K562 (cell line): Measurements from ENCODE around the gene EFHB. TPM values are rescaled to one million over a fixed set of nuclear protein-coding genes. Genes with fewer than 3 reads are reported as not detected.

Experiments
- ATF3 ChIP-seq, 2 experiments: fragments of 450-650 bp in 1 of 2; sonication (generic) in 1 of 2; formaldehyde crosslinking in 1 of 2; IDR thresholded peaks in 1 of 2; conservative IDR thresholded peaks in 1 of 2; 2 replicates each; pipeline versions ENCODE4 v1.6.1 to v1.8.1; 2016 to 2023; ENCODE audit warnings: mild to moderate bottlenecking in 2 of 2, moderate library complexity in 2 of 2, inconsistent platforms in 1 of 2, missing genetic modification reagents in 1 of 2
- CREB1 ChIP-seq, 2 experiments: sonication (generic) in 1 of 2; formaldehyde crosslinking in 1 of 2; IDR thresholded peaks; 2 replicates each; pipeline versions ENCODE4 v1.6.1 to v1.8.0; 2012 to 2022; ENCODE audit warnings: inconsistent platforms in 1 of 2, mild to moderate bottlenecking in 1 of 2, missing genetic modification reagents in 1 of 2, moderate library complexity in 1 of 2
- HDGF ChIP-seq: fragments of 450-650 bp; IDR thresholded peaks from 2 replicates; pipeline ENCODE4 v1.6.1; 2016
- HEY1 ChIP-seq: fragments of 250-450 bp; sonication (Bioruptor Pico); IDR thresholded peaks from 2 replicates; pipeline ENCODE4 v1.5.0; 2020; ENCODE audit warnings: mild to moderate bottlenecking, moderate library complexity, borderline replicate concordance
- ID3 ChIP-seq, 2 experiments: fragments of 250-450 bp in 1 of 2; fragments of 450-650 bp in 1 of 2; sonication (Bioruptor Pico) in 1 of 2; IDR thresholded peaks; 2 replicates each; pipeline versions ENCODE4 v1.6.1 to v1.8.0; 2016 to 2021; ENCODE audit warnings: mild to moderate bottlenecking in 2 of 2, moderate library complexity in 2 of 2, missing compliant biosample characterization in 1 of 2, missing genetic modification characterization in 1 of 2
- KLF13 ChIP-seq: fragments of 450-650 bp; IDR thresholded peaks from 2 replicates; pipeline ENCODE4 v1.6.1; 2016; ENCODE audit warnings: missing genetic modification characterization, low read depth, mild to moderate bottlenecking, missing compliant biosample characterization, moderate library complexity, borderline replicate concordance
- NONO ChIP-seq, 2 experiments: fragments of 200-400 bp in 1 of 2; fragments of 450-650 bp in 1 of 2; formaldehyde crosslinking in 1 of 2; IDR thresholded peaks; 2 replicates each; pipeline ENCODE4 v1.6.1; 2017; ENCODE audit warnings: low read depth in 2 of 2, mild to moderate bottlenecking in 2 of 2, moderate library complexity in 2 of 2, low read length in 1 of 2
- PKNOX1 ChIP-seq: fragments of 450-650 bp; IDR thresholded peaks from 2 replicates; pipeline ENCODE4 v1.6.1; 2016
- PRDM10 ChIP-seq: fragments of 450-650 bp; IDR thresholded peaks from 2 replicates; pipeline ENCODE4 v1.6.1; 2018; ENCODE audit not compliant: partially characterized antibody
- RAD51 ChIP-seq: fragments of 450-650 bp; IDR thresholded peaks from 2 replicates; pipeline ENCODE4 v1.7.1; 2016; ENCODE audit warnings: low read depth, mild to moderate bottlenecking, borderline replicate concordance
- RFX1 ChIP-seq: fragments of 450-650 bp; IDR thresholded peaks from 2 replicates; pipeline ENCODE4 v1.6.1; 2016; ENCODE audit warnings: mild to moderate bottlenecking, moderate library complexity
- RNF2 ChIP-seq: sonication (generic); IDR thresholded peaks from 2 replicates; pipeline ENCODE4 v1.6.1; 2016
- SMARCA5 ChIP-seq: fragments of 450-650 bp; IDR thresholded peaks from 2 replicates; pipeline ENCODE4 v1.6.1; 2016
- TRIM28 ChIP-seq: fragments of 450-650 bp; IDR thresholded peaks from 2 replicates; pipeline ENCODE4 v1.6.1; 2017
- ZFP91 ChIP-seq: sonication (generic); formaldehyde crosslinking; IDR thresholded peaks from 2 replicates; pipeline ENCODE4 v1.8.0; 2022; ENCODE audit warnings: mild to moderate bottlenecking, missing genetic modification reagents
- ZNF124 ChIP-seq: sonication (generic); formaldehyde crosslinking; IDR thresholded peaks from 2 replicates; pipeline ENCODE4 v1.8.1; 2022; ENCODE audit warnings: missing genetic modification reagents
- ZNF197 ChIP-seq: fragments of 200-800 bp; sonication (Bioruptor generic); IDR thresholded peaks from 2 replicates; pipeline ENCODE4 v1.6.1; 2016; ENCODE audit warnings: low read depth, missing genetic modification characterization, missing compliant biosample characterization
- ZNF311 ChIP-seq: fragments of 250-450 bp; sonication (Bioruptor Pico); IDR thresholded peaks from 2 replicates; pipeline ENCODE4 v1.4.0; 2020; ENCODE audit warnings: mild to moderate bottlenecking, moderate library complexity
- polyA plus RNA-seq, 8 experiments: library from polyadenylated mRNA; depleted of rRNA in 4 of 8; stranded (reverse) in 5 of 8; unstranded in 3 of 8; fragments of >200 nt; fragmentation: Nextera tagmentation in 2 of 8; fragmentation: Illumina TruSeq in 1 of 8; extraction: Ambion mirVana in 2 of 8; extraction: Trizol in 1 of 8; gene quantifications; 2 replicates each; pipeline versions ENCODE4 v1.2.1 to v1.2.3, GENCODE V29; 2011 to 2014; ENCODE audit warnings: inconsistent platforms in 1 of 8, missing spikeins in 1 of 8
- total RNA-seq, 7 experiments: library from RNA; depleted of rRNA in 6 of 7; stranded (reverse); fragments of >200 nt in 6 of 7; fragmentation: Illumina TruSeq in 2 of 7; extraction: Trizol in 2 of 7; gene quantifications; 2 replicates each; pipeline versions ENCODE4 v1.2.1 to v1.2.3, GENCODE V29; 2011 to 2021; ENCODE audit warnings: low replicate concordance in 1 of 7

The EFHB gene
- total and polyA plus RNA-seq, 9 of the 15 experiments (the other 6 are each of a cell fraction or from before 2014, with no cell fraction given) = 1.5 to 4.0 (median 1.8) TPM

- TF ChIP-seq PRDM10 (peak; percentile 55), ZNF197 (CRISPR knock-in tag) (no peak), ATF3 (IDR thresholded peaks at IDR 0.05) (peak; percentile 81), ATF3 (CRISPR knock-in tag; conservative IDR thresholded peaks at IDR 0.05) (no peak), PKNOX1 (peak; percentile 87), KLF13 (tag) (no peak), SMARCA5 (peak; percentile 32; the same call in 1 of the 2 replicates), TRIM28 (no peak), HDGF (no peak), RNF2 (peak; percentile 28; the same call in 1 of the 2 replicates), HEY1 (CRISPR knock-in tag) (peak; percentile 73; the same call in 1 of the 2 replicates), ZNF124 (no peak), ZFP91 (CRISPR knock-in tag) (no peak), ZNF311 (CRISPR knock-in tag) (peak; percentile 27; the same call in 1 of the 2 replicates), NONO (IDR thresholded peaks at IDR 0.05; ENCODE audit: low read depth in 2 of 2, low read length in 1 of 2) (no peak; a peak in 1 of 4 replicates), CREB1 (IDR thresholded peaks at IDR 0.05) (peak; percentile 44; the same call in 1 of the 2 replicates), CREB1 (CRISPR knock-in tag; IDR thresholded peaks at IDR 0.05) (no peak), ID3 (CRISPR knock-in tag; IDR thresholded peaks at IDR 0.05) (no peak), ID3 (tag; IDR thresholded peaks at IDR 0.05) (peak; percentile 47; the same call in 1 of the 2 replicates), RFX1 (no peak), RAD51 (peak; percentile 61)
Observed at GRCh38 chr3:19937459-19938294, 3.7 kb upstream of the EFHB start (continued).
